Caco-2 (cell line): ENCODE results near the gene SORCS2. TPM values are rescaled to one million over a fixed set of nuclear protein-coding genes. Genes with fewer than 3 reads are reported as not detected.

Experiments
- BruUV-seq: library from RNA; stranded (reverse); fragments of 400-500 nt; replicated peaks from 2 replicates; lab custom pipeline; 2021; lab: Mats Ljungman, UMichigan
- CTCF ChIA-PET: fragments of 300-600 bp; sonication (Branson Sonifier 250); formaldehyde crosslinking; loops from one replicate; lab custom pipeline; 2022; ENCODE audit warnings: antibody characterized with exemption; lab: Charles Lee
- POLR2A ChIA-PET: fragments of 300-600 bp; sonication (Branson Sonifier 250); formaldehyde crosslinking; loops from one replicate; lab custom pipeline; 2022; ENCODE audit warnings: antibody characterized with exemption; lab: Charles Lee
- DNase-seq, 2 experiments: peaks; one replicate each; pipeline versions ENCODE4 v3.0.0 to v3.0.0-alpha.2; 2020 to 2022
- H3K27me3 ChIP-seq: replicated peaks from 2 replicates; pipeline ENCODE4 v1.6.0; 2011; ENCODE audit warnings: low read length; ENCODE audit not compliant: control insufficient read depth, insufficient read depth
- H3K36me3 ChIP-seq: 2 replicates; pipeline ENCODE4 v1.5.1; 2011; ENCODE audit warnings: low read length; ENCODE audit not compliant: control insufficient read depth, insufficient read depth
- H3K4me1 ChIP-seq: fragments of 250-450 bp; sonication (Bioruptor Pico); 2 replicates; pipeline ENCODE4 v1.5.1; 2020; ENCODE audit warnings: mild to moderate bottlenecking
- H3K4me3 ChIP-seq: 2 replicates; pipeline ENCODE4 v1.5.1; 2011; ENCODE audit warnings: low read depth, mild to moderate bottlenecking, control low read depth, low read length
- H3K9me3 ChIP-seq: fragments of 250-450 bp; sonication (Bioruptor Pico); 2 replicates; pipeline ENCODE4 v1.5.1; 2020; ENCODE audit warnings: mild to moderate bottlenecking, moderate library complexity
- H3K27ac Mint-ChIP-seq: one replicate; pipeline ENCODE4 v1.8.0; 2022; ENCODE audit warnings: mixed read lengths; ENCODE audit not compliant: unreplicated experiment
- H3K27me3 Mint-ChIP-seq: one replicate; pipeline ENCODE4 v1.8.0; 2022; ENCODE audit warnings: mixed read lengths; ENCODE audit not compliant: insufficient read depth, unreplicated experiment
- H3K36me3 Mint-ChIP-seq: one replicate; pipeline ENCODE4 v1.8.0; 2022; ENCODE audit warnings: mild to moderate bottlenecking, mixed read lengths; ENCODE audit not compliant: insufficient read depth, unreplicated experiment
- H3K4me1 Mint-ChIP-seq: one replicate; pipeline ENCODE4 v1.8.0; 2022; ENCODE audit warnings: low read depth, mixed read lengths; ENCODE audit not compliant: unreplicated experiment
- H3K4me3 Mint-ChIP-seq: one replicate; pipeline ENCODE4 v1.8.0; 2022; ENCODE audit warnings: mild to moderate bottlenecking, moderate library complexity, mixed read lengths; ENCODE audit not compliant: unreplicated experiment
- H3K9me3 Mint-ChIP-seq: one replicate; pipeline ENCODE4 v1.8.0; 2022; ENCODE audit warnings: mixed read lengths; ENCODE audit not compliant: unreplicated experiment
- CTCF ChIP-seq, 2 experiments: fragments of 200-600 bp in 1 of 2; IDR thresholded peaks; 1 replicate in 1 of 2; 2 replicates in 1 of 2; pipeline versions ENCODE4 v1.5.1 to v1.8.0; 2011 to 2022; ENCODE audit warnings: antibody characterized with exemption in 1 of 2, control low read depth in 1 of 2, inconsistent platforms in 1 of 2, low read depth in 1 of 2, low read length in 1 of 2, mild to moderate bottlenecking in 1 of 2, moderate library complexity in 1 of 2; ENCODE audit not compliant: insufficient read depth in 1 of 2, severe bottlenecking in 1 of 2, unreplicated experiment in 1 of 2
- intact Hi-C: fragments of 100-400 bp; cut with micrococcal nuclease; formaldehyde crosslinking; loops from one replicate; pipeline ENCODE4 v1.10.0; 2022; ENCODE audit not compliant: unreplicated experiment
- total RNA-seq: library from RNA; stranded (reverse); gene quantifications from 2 replicates; pipeline ENCODE4 v1.2.3, GENCODE V29; 2022

SORCS2 gene
- total RNA-seq, 1 experiment from 2014 or later = 1.6 TPM

GRCh38 chr4:7761720-7762119 is 569.4 kb downstream of the SORCS2 start:
- Histone ChIP-seq H3K36me3 (no peaks in the 10 kb centered on the region; the same call in 1 of the 2 replicates), H3K27me3 (no peaks in the 10 kb centered on the region), H3K9me3 (no peaks in the 10 kb centered on the region), H3K4me3 (no peak overlapping the region), H3K4me1 (peaks cover 17% of the 10 kb centered on the region)
- Mint-ChIP-seq H3K36me3 (peaks cover 47% of the 10 kb centered on the region), H3K4me3 (no peak overlapping the region), H3K27me3 (no peaks in the 10 kb centered on the region), H3K27ac (peak overlapping the region; percentile 42), H3K4me1 (no peaks in the 10 kb centered on the region), H3K9me3 (no peaks in the 10 kb centered on the region)
- BruUV-seq = no TSS peak
- CTCF ChIA-PET = interaction anchor here (0.8 to 1.8 kb wide), 3 partner anchors 11 to 41 kb away, joined by 3 to 16 read pairs (median 4); no protein-coding TSS in a partner anchor
- POLR2A ChIA-PET = no interaction called here
- intact Hi-C loops = loop anchor here (1.0 kb wide), 3 partner anchors 11 to 226 kb away; no protein-coding TSS in a partner anchor
- DNase-seq = peak; percentile 62 to 72
- peak; percentile 61 to 67 for TF ChIP-seq CTCF (IDR thresholded peaks at IDR 0.05; ENCODE audit: insufficient read depth in 1 of 2, low read depth in 1 of 2, low read length in 1 of 2, severe bottlenecking in 1 of 2, unreplicated experiment in 1 of 2)

DNA sequence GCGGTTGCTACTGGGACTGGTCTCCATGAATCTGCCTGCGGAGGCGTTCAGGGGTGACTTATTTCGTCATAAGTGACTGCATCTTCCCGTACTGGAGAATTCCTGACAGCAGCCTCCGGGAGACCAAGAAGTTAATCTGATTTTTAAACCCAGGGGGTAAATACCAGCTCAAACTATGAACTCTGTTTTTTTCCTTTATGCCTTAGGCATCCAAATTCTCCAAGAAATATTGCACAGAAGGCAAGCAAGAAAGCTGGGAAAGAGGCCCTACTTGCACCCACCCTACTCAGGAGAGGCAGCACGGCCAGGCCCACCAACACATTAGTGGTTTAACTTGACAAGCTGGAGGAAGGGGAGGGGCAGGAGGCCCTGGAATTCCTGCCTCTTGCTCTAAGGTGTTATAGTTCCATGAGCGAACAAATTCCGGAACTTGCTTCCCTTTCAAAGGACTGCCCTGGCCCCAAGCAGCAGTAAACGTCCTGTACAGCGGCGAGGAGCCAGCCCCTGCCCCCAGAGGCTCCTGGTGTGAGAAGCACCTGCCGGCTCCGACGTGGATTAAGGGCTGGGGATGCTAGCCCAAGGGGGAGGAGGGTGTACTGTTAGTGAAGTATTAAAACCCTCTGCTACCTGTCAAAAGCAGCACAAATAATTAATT is 570.2 kb downstream of the SORCS2 start:
- CTCF ChIA-PET = interaction anchor here (0.8 to 1.8 kb wide), 4 partner anchors 11 to 42 kb away, joined by 3 to 16 read pairs (median 4); no protein-coding TSS in a partner anchor
- peak overlapping the region; percentile 42 for H3K27ac Mint-ChIP-seq
- H3K4me1 Mint-ChIP-seq = no peaks in the 10 kb centered on the region
- H3K4me3 Mint-ChIP-seq = no peak overlapping the region
- DNase-seq = peak; percentile 62 to 68
- BruUV-seq = no TSS peak
- H3K36me3 ChIP-seq = no peaks in the 10 kb centered on the region; the same call in 1 of the 2 replicates
- TF ChIP-seq CTCF (IDR thresholded peaks at IDR 0.05; ENCODE audit: insufficient read depth in 1 of 2, low read depth in 1 of 2, low read length in 1 of 2, severe bottlenecking in 1 of 2, unreplicated experiment in 1 of 2) = no peak
- H3K4me1 ChIP-seq = peaks cover 17% of the 10 kb centered on the region
- H3K36me3 Mint-ChIP-seq = peaks cover 47% of the 10 kb centered on the region
- POLR2A ChIA-PET = no interaction called here
- no peaks in the 10 kb centered on the region for H3K27me3 ChIP-seq
- no peaks in the 10 kb centered on the region for H3K9me3 Mint-ChIP-seq
- H3K27me3 Mint-ChIP-seq = no peaks in the 10 kb centered on the region
- H3K4me3 ChIP-seq = no peak overlapping the region
- intact Hi-C loops = loop anchor here (1.0 kb wide), 1 partner anchor 12 kb away; no protein-coding TSS in a partner anchor
- no peaks in the 10 kb centered on the region for H3K9me3 ChIP-seq

- Mint-ChIP-seq H3K27ac (no peak overlapping the region), H3K36me3 (peaks cover 41% of the 10 kb centered on the region), H3K9me3 (no peaks in the 10 kb centered on the region), H3K4me3 (no peak overlapping the region), H3K4me1 (no peaks in the 10 kb centered on the region), H3K27me3 (no peaks in the 10 kb centered on the region)
- no peaks in the 10 kb centered on the region; the same call in none of the 2 replicates for H3K36me3 ChIP-seq
- no peaks in the 10 kb centered on the region for H3K27me3 ChIP-seq
- DNase-seq = no peak
- intact Hi-C loops = no loop called here
- H3K9me3 ChIP-seq = no peaks in the 10 kb centered on the region
- no peak for TF ChIP-seq CTCF (IDR thresholded peaks at IDR 0.05; ENCODE audit: insufficient read depth in 1 of 2, low read depth in 1 of 2, low read length in 1 of 2, severe bottlenecking in 1 of 2, unreplicated experiment in 1 of 2)
- peaks cover 17% of the 10 kb centered on the region for H3K4me1 ChIP-seq
- BruUV-seq = no TSS peak
- no peak overlapping the region for H3K4me3 ChIP-seq
- ChIA-PET CTCF (interaction anchor here (1.5 to 1.8 kb wide), 2 partner anchors 39 to 41 kb away, joined by 4 to 16 read pairs; no protein-coding TSS in a partner anchor), POLR2A (no interaction called here)
These were observed 570.8 kb downstream of the SORCS2 start for GRCh38 chr4:7763106-7763505.
